OCI-LY1 (cell line): Measurements from ENCODE around the gene PSMA5.

Experiments used
- H2AFZ ChIP-seq: fragments of 200-600 bp; sonication (generic), shearing (Covaris generic); 2 replicates; pipeline ENCODE4 v1.6.0; 2014; ENCODE audit warnings: antibody characterized with exemption, mild to moderate bottlenecking, low read length
- H3F3A ChIP-seq: fragments of 200-600 bp; sonication (generic), shearing (Covaris generic); 2 replicates; pipeline ENCODE4 v1.6.0; 2014; ENCODE audit warnings: mild to moderate bottlenecking, antibody characterized with exemption, low read length, moderate library complexity; ENCODE audit not compliant: insufficient read depth
- H3K27ac ChIP-seq: fragments of 200-600 bp; sonication (generic); 2 replicates; pipeline ENCODE4 v1.5.1; 2014; ENCODE audit warnings: low read length, mixed run types, mild to moderate bottlenecking, low read depth; ENCODE audit not compliant: poor library complexity, severe bottlenecking
- H3K27me3 ChIP-seq: fragments of 200-600 bp; sonication (generic); 2 replicates; pipeline ENCODE4 v1.6.0; 2014; ENCODE audit warnings: antibody characterized with exemption, mild to moderate bottlenecking, low read length, moderate library complexity; ENCODE audit not compliant: insufficient read depth
- H3K36me3 ChIP-seq: fragments of 200-600 bp; sonication (generic); 2 replicates; pipeline ENCODE4 v1.6.1; 2014; ENCODE audit warnings: mild to moderate bottlenecking, antibody characterized with exemption, low read length, moderate library complexity, mixed read lengths; ENCODE audit not compliant: insufficient read depth
- H3K4me1 ChIP-seq: fragments of 200-600 bp; sonication (generic); 2 replicates; pipeline ENCODE4 v1.5.1; 2014; ENCODE audit warnings: mild to moderate bottlenecking, low read length, moderate library complexity; ENCODE audit not compliant: insufficient read depth, severe bottlenecking
- H3K4me2 ChIP-seq: fragments of 200-600 bp; sonication (generic), shearing (Covaris generic); 2 replicates; pipeline ENCODE4 v1.6.1; 2014; ENCODE audit warnings: low read length
- H3K4me3 ChIP-seq: fragments of 200-600 bp; sonication (generic); 2 replicates; pipeline ENCODE4 v1.5.1; 2014; ENCODE audit warnings: low read length, low read depth, mild to moderate bottlenecking, mixed read lengths; ENCODE audit not compliant: poor library complexity, severe bottlenecking
- H3K79me2 ChIP-seq: fragments of 200-600 bp; shearing (Covaris generic); 2 replicates; pipeline ENCODE4 v1.6.1; 2016; ENCODE audit warnings: mixed run types, low read length, mixed read lengths; ENCODE audit not compliant: insufficient read depth
- H3K9ac ChIP-seq: fragments of 200-600 bp; sonication (generic), shearing (Covaris generic); 2 replicates; pipeline ENCODE4 v1.6.1; 2014; ENCODE audit warnings: mild to moderate bottlenecking, low read length, mixed read lengths
- H3K9me2 ChIP-seq: fragments of 200-600 bp; sonication (generic), shearing (Covaris generic); 2 replicates; pipeline ENCODE4 v1.6.1; 2014; ENCODE audit warnings: low read depth, mild to moderate bottlenecking, low read length, mixed read lengths
- H3K9me3 ChIP-seq: fragments of 200-600 bp; shearing (Covaris generic); 2 replicates; pipeline ENCODE4 v1.6.1; 2014; ENCODE audit warnings: low read length, mixed read lengths
- H4K20me1 ChIP-seq: fragments of 200-600 bp; sonication (generic), shearing (Covaris generic); 2 replicates; pipeline ENCODE4 v1.6.0; 2016; ENCODE audit warnings: mild to moderate bottlenecking, low read length; ENCODE audit not compliant: insufficient read depth
- CTCF ChIP-seq: fragments of 200-600 bp; sonication (generic), shearing (Covaris generic); IDR thresholded peaks from 2 replicates; pipeline ENCODE4 v1.5.1; 2017; ENCODE audit warnings: mild to moderate bottlenecking, antibody characterized with exemption, low read length, moderate library complexity, mixed read lengths
- EZH2 ChIP-seq: fragments of 200-600 bp; sonication (generic), shearing (Covaris generic); IDR thresholded peaks from 2 replicates; pipeline ENCODE4 v1.8.0; 2017; ENCODE audit warnings: borderline replicate concordance, mixed run types, mild to moderate bottlenecking, antibody characterized with exemption, low read length, moderate library complexity, mixed read lengths

PSMA5 gene

DNA sequence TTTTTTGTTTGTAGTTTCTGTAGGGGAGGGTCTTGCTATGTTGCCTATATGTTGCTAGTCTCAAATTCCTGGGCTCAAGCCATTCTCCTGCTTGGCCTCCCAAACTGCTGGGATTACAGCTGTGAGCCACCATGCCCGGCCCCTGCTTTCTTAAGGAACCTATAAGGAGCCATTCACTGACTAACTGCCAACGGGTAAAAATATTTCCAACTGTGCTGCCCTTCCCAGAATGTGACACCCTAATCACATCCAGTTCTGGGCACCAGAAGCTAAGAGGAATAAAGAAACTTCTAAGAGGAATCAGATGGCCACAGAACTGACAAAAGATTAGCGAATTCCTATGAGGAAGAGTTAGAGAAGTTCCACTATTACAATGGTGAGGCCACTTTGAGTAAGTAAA, 46.5 kb upstream of the PSMA5 start:
- Histone ChIP-seq H3K4me1 (no peaks in the 10 kb centered on the region), H3K27ac (no peak overlapping the region), H3K4me3 (no peak overlapping the region), H4K20me1 (no peaks in the 10 kb centered on the region), H3F3A (no peaks in the 10 kb centered on the region), H3K36me3 (no peaks in the 10 kb centered on the region), H3K9me2 (no peaks in the 10 kb centered on the region), H3K9me3 (no peaks in the 10 kb centered on the region), H3K9ac (no peak overlapping the region), H2AFZ (no peak overlapping the region), H3K27me3 (no peaks in the 10 kb centered on the region), H3K79me2 (no peaks in the 10 kb centered on the region), H3K4me2 (no peak overlapping the region)
- TF ChIP-seq CTCF (no peak), EZH2 (no peak)

DNA sequence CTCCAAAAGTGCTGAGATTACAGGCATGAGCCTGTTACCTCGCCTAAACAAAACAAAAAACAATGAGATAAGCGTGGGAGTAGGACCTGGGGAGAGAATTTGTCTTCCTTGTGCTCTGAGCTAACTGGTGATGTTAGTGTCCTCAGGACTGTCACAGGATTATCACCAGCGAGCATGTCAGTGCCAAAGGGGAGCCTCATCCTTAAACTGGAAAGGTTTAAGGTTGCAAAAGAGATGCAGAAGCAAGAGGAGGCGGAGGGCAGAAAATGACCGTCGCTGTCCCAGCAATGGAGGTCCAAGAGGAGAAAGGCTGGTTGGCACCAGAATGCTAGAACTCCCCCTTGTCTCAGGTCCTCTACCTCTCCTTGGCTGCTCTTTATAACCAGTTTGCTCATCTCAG, 44.0 kb upstream of the PSMA5 start:
- Histone ChIP-seq H3K36me3 (no peaks in the 10 kb centered on the region), H3K27me3 (no peaks in the 10 kb centered on the region), H4K20me1 (no peaks in the 10 kb centered on the region), H3K4me1 (no peaks in the 10 kb centered on the region), H3F3A (no peaks in the 10 kb centered on the region), H2AFZ (no peak overlapping the region), H3K4me3 (no peak overlapping the region), H3K4me2 (no peak overlapping the region), H3K9ac (no peak overlapping the region), H3K79me2 (no peaks in the 10 kb centered on the region), H3K9me3 (no peaks in the 10 kb centered on the region), H3K9me2 (no peaks in the 10 kb centered on the region), H3K27ac (no peak overlapping the region)
- no peak for TF ChIP-seq CTCF

DNA sequence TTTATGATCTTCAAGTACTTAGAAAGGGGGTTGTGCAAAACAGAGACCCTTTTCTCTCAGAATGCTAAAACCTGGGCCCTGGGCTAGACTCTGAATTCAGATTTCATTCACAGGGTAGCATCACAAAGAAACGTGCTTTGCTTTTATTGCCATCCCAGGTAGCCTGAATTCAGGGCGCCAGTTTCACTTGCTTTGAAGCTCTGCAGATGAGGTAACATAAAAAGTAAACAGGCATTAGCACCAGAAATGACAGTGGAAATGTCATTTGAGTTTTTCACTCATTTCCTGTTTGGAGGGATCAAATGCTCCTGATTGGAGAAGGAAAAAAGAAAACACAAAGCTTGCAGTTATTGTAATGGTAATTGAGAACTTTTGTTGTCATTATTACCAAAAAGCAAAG, 42.7 kb upstream of the PSMA5 start:
- Histone ChIP-seq H3K36me3 (no peaks in the 10 kb centered on the region), H3K9ac (no peak overlapping the region), H3K27ac (no peak overlapping the region), H3K79me2 (no peaks in the 10 kb centered on the region), H2AFZ (no peak overlapping the region), H3K4me2 (no peak overlapping the region), H3K4me1 (no peaks in the 10 kb centered on the region), H3K27me3 (no peaks in the 10 kb centered on the region), H3K4me3 (no peak overlapping the region), H4K20me1 (no peaks in the 10 kb centered on the region), H3K9me2 (no peaks in the 10 kb centered on the region), H3F3A (no peaks in the 10 kb centered on the region), H3K9me3 (no peaks in the 10 kb centered on the region)
- no peak for TF ChIP-seq CTCF
- no peak for TF ChIP-seq EZH2

DNA sequence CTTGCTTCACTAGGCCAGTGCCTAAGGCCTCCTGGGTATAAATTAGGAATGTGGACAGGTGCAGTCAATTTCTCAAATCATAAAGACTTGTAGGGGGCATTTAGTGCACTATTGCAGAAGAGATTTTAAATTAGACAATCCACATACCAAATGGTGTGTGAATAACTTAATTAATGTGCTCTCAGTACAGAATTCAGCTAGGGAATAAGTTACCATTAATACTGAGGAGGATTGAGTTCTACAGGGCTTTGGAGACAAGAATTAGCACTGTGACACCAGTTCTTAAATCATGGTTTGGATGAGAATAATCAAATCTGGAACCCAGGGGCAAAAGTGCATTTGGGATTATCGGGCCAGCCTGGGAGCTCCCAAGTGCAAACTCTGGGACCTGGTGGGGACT, 41.8 kb upstream of the PSMA5 start:
- H3K4me3 ChIP-seq: no peak overlapping the region
- no peak overlapping the region for H3K4me2 ChIP-seq
- no peaks in the 10 kb centered on the region for H3F3A ChIP-seq
- H4K20me1 ChIP-seq: no peaks in the 10 kb centered on the region
- no peak overlapping the region for H3K9ac ChIP-seq
- no peaks in the 10 kb centered on the region for H3K4me1 ChIP-seq
- H3K36me3 ChIP-seq: no peaks in the 10 kb centered on the region
- H3K9me3 ChIP-seq: no peaks in the 10 kb centered on the region
- H2AFZ ChIP-seq: no peak overlapping the region
- H3K27me3 ChIP-seq: no peaks in the 10 kb centered on the region
- TF ChIP-seq CTCF (no peak), EZH2 (no peak)
- no peak overlapping the region for H3K27ac ChIP-seq
- H3K9me2 ChIP-seq: no peaks in the 10 kb centered on the region
- H3K79me2 ChIP-seq: no peaks in the 10 kb centered on the region
